HK-2 (cell line): ENCODE data around the gene LRRC8C.

Experiments
- DNase-seq: peaks from one replicate; pipeline ENCODE4 v3.0.0-alpha.2; 2018; ENCODE audit not compliant: unreplicated experiment

Gene LRRC8C

GRCh38 chr1:89633800-89634625 is 1.1 kb downstream of the LRRC8C start:
- DNase-seq: no peak

- DNase-seq: no peak
These were observed 3.2 kb downstream of the LRRC8C start for GRCh38 chr1:89635825-89636815.

GRCh38 chr1:89637496-89637895 is 4.6 kb downstream of the LRRC8C start:
- no peak for DNase-seq

DNA sequence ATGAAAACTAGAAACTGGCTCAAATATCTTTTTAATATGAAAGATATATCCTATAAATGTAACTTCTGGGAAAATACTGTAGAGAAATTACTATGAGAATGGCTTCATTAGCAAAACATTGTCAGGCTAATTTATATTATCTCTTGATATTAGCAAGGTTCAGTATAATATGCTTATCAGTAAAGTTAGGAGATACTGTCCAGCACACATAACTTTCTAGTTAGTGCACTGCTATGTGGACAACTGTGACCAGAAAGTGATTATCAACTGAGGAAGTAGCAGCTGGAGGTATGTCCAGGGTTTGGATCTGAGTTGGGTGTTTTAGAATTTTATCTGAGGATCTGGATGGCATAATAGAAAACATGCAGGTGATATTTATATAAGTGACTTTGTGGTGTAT is 7.5 kb downstream of the LRRC8C start:
- DNase-seq: no peak

DNA sequence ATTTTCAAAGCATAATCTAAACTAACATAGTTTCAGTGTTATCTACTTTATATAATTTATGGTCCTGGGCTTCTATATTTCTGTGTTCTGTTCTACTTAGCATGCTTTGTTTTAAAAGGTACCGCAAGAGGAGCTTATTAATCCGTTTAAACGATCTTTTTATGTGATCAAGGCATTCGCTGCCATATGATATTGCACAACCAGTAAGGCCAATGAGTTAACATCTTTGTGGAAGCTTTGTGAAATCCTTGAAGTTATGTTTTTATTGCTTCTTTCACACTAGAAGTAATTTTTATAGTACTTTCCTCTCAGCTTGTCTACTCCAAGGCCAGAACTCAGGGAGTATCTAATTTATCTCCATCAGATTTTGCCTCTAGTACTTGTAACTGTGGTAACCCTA is 8.9 kb downstream of the LRRC8C start:
- DNase-seq: no peak

DNA sequence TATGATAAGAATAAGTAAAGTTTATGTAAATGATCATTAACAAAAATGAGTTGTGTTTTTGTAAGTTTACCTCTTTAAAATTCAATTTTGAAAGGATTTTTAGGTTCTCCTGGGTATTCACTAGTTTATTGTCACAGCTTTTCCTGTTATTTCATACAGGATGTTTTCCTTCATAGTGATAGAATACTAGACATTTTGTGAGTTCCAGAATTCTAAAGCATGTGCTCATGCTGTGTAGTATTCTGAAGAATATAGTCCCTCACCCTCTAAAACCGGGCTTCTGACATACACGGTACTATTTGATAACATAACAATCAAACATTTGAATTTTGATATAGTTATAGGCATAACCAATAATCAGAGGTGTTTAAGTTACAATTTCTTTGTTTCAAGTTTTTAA is 10.7 kb downstream of the LRRC8C start:
- DNase-seq: no peak

GRCh38 chr1:89644119-89644814 is 11.3 kb downstream of the LRRC8C start:
- no peak for DNase-seq

GRCh38 chr1:89646259-89646658 is 13.3 kb downstream of the LRRC8C start:
- DNase-seq: no peak

GRCh38 chr1:89649783-89650182 is 16.9 kb downstream of the LRRC8C start:
- DNase-seq: no peak

DNA sequence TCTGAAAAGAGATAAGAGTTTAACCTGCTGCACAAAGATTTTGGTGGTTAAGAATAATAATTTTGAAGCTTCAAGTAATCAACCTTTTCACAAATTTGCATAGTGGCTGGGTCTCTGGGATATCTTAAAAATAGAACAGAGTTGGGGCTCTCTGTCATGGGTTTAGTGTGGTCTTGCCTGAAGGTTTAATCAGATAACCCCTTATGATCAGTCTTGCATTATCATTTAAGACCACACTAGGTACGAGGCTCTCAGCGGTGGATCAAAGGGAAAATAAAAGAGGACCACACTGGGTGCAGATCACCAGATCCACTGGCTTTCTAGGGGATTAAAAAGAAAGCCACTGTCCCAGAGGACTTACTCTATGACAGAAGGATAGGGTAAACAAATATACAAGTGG is 19.5 kb downstream of the LRRC8C start:
- DNase-seq: no peak

- DNase-seq: no peak
These were observed 25.0 kb downstream of the LRRC8C start for GRCh38 chr1:89657886-89658285.

DNA sequence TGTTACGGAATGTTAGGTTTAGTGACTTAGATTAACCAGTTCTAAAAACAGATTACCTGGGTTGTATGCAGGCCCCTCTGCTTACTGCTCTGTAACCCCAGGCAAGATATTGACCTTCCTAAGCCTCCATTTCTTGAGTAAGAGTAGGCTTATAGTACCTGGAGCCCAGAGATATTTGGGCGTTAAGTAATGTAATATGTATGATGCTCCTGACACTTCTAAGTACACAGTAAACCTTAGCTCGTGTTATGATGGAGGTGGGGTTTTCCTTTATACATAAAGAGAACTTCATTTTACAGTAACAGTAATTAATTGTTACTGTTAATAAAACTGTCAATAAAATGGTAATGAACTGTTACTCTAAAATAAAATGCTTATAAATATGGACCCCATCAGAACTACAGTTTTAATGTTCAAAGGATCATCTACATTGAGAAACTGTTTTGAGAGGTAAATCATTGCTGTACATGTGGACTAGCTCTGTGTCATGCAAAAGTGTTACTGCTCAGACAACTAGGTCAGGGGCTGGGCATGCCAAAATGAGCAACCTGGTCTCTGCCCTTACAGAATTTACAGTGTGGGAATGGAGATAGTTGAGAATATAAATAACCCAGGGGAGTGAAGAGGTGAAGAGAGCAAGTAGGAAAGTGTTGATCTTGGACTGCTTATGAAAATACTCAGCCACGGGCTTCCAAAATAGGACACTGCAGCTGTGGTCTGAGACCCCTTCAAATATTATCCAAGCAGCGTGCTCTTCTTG is 26.6 kb downstream of the LRRC8C start:
- DNase-seq: no peak

GRCh38 chr1:89660224-89661061 is 27.5 kb downstream of the LRRC8C start:
- DNase-seq: no peak

GRCh38 chr1:89665941-89666340 is 33.0 kb downstream of the LRRC8C start:
- no peak for DNase-seq

DNA sequence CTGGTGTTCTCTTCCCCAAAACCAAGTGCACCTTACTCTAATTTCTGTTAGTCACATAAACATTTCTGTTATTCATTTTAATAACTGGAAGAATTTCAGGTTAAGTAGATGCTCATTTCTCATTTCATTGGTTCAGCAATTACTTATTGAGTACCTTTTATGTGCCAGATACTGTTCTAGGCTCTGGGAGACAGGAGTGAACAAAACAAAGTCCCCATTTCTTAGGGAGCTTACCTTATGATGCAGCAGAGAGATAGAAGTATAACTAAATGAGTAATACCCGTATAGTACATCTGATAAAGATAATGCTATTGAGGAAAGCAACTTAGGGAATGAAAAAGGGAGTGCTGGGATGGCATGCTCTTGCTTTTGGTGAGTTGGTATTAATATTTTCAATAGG is 33.7 kb downstream of the LRRC8C start:
- no peak for DNase-seq

GRCh38 chr1:89667691-89668090 is 34.8 kb downstream of the LRRC8C start:
- no peak for DNase-seq

DNA sequence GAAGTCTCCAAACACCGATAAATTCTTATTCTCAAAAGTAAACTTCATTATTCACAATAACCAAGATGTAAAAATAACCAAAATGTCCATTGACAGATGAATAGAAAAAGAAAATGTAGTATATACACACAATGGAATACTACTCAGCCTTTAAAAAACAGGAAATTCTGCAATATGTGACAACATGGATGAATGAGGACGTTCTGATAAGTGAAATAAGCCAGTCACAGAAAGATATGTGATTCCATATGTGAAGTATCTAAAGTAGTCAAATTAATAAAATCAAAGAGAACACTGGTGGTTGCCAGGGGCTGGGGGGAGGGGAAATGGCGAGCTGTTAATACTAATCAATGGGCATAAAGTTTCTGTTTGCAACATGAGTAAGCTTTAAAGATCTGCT is 36.0 kb downstream of the LRRC8C start:
- no peak for DNase-seq

- DNase-seq: no peak
These were observed 36.5 kb downstream of the LRRC8C start for GRCh38 chr1:89669441-89669840.

- DNase-seq: no peak
These were observed 37.2 kb downstream of the LRRC8C start for GRCh38 chr1:89670163-89670562.

DNA sequence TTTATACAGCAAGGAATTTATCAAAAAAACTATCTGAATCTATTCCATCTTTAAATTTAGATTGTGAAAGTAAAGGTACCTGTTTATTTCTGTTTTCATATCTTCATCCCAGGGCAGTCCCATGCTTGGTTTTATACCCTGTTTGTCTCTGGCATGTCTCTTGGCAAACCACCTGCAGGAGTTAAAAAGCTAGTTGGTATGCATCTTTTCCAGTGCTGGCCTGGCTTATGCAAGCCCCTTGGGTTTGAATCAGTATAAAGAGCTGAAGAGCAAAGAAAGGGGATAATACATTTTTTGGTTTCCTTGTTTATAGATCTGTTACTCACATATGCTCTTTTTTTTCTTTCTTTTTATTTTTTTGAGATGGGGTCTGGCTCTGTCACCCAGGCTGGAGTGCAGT is 37.8 kb downstream of the LRRC8C start:
- no peak for DNase-seq
